ENCODE measurements around the gene ZCCHC18.

GRCh38 chrX:104122829-104123228 is 10.5 kb downstream of the ZCCHC18 start:
- TF ChIP-seq, protein P1, sequence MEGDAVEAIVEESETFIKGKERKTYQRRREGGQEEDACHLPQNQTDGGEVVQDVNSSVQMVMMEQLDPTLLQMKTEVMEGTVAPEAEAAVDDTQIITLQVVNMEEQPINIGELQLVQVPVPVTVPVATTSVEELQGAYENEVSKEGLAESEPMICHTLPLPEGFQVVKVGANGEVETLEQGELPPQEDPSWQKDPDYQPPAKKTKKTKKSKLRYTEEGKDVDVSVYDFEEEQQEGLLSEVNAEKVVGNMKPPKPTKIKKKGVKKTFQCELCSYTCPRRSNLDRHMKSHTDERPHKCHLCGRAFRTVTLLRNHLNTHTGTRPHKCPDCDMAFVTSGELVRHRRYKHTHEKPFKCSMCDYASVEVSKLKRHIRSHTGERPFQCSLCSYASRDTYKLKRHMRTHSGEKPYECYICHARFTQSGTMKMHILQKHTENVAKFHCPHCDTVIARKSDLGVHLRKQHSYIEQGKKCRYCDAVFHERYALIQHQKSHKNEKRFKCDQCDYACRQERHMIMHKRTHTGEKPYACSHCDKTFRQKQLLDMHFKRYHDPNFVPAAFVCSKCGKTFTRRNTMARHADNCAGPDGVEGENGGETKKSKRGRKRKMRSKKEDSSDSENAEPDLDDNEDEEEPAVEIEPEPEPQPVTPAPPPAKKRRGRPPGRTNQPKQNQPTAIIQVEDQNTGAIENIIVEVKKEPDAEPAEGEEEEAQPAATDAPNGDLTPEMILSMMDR (IDR thresholded peaks at IDR 0.05; ENCODE audit: insufficient read depth, low read length): no peak
- no peak for TF ChIP-seq POLR2AphosphoS5 (IDR thresholded peaks at IDR 0.05; ENCODE audit: low read depth)
